GM18519 (cell line): ENCODE measurements around the gene MYOCD.

ENCODE experiments used
- ATAC-seq: cut with Tn5 transposase; IDR thresholded peaks from one replicate; pipeline ENCODE4 v1.9.1; 2021; ENCODE audit warnings: mild to moderate bottlenecking, moderate library complexity; ENCODE audit not compliant: unreplicated experiment, low FRiP score

Gene MYOCD

GRCh38 chr17:12709063-12709462 lies 43.4 kb downstream of the MYOCD start:
- no peak for ATAC-seq

GRCh38 chr17:12712415-12712814 lies 46.7 kb downstream of the MYOCD start:
- no peak for ATAC-seq

- ATAC-seq: no peak
Measured at GRCh38 chr17:12712941-12713340, 47.3 kb downstream of the MYOCD start.

GRCh38 chr17:12719948-12720347 lies 54.3 kb downstream of the MYOCD start:
- ATAC-seq: no peak

- no peak for ATAC-seq
Measured at GRCh38 chr17:12721581-12721980, 55.9 kb downstream of the MYOCD start.

GRCh38 chr17:12722282-12722681 lies 56.6 kb downstream of the MYOCD start:
- no peak for ATAC-seq

GRCh38 chr17:12726131-12726530 lies 60.4 kb downstream of the MYOCD start:
- no peak for ATAC-seq

- ATAC-seq: no peak
Measured at GRCh38 chr17:12727076-12727760, 61.5 kb downstream of the MYOCD start.

- ATAC-seq: no peak
Measured at GRCh38 chr17:12727881-12728280, 62.2 kb downstream of the MYOCD start.

- no peak for ATAC-seq
Measured at GRCh38 chr17:12729086-12729485, 63.4 kb downstream of the MYOCD start.

- no peak for ATAC-seq
Measured at GRCh38 chr17:12730421-12730820, 64.7 kb downstream of the MYOCD start.

- ATAC-seq: no peak
Measured at GRCh38 chr17:12730931-12731521, 65.3 kb downstream of the MYOCD start.

- no peak for ATAC-seq
Measured at GRCh38 chr17:12731839-12732238, 66.1 kb downstream of the MYOCD start.

GRCh38 chr17:12732366-12732765 lies 66.7 kb downstream of the MYOCD start:
- ATAC-seq: no peak

- ATAC-seq: no peak
Measured at GRCh38 chr17:12734926-12735325, 69.2 kb downstream of the MYOCD start.

- no peak for ATAC-seq
Measured at GRCh38 chr17:12735517-12735916, 69.8 kb downstream of the MYOCD start.

GRCh38 chr17:12736526-12736925 lies 70.8 kb downstream of the MYOCD start:
- no peak for ATAC-seq

- ATAC-seq: no peak
Measured at GRCh38 chr17:12737740-12738469, 72.2 kb downstream of the MYOCD start.

- no peak for ATAC-seq
Measured at GRCh38 chr17:12738624-12739023, 72.9 kb downstream of the MYOCD start.

GRCh38 chr17:12739500-12739899 lies 73.8 kb downstream of the MYOCD start:
- no peak for ATAC-seq

GRCh38 chr17:12743046-12743445 lies 77.4 kb downstream of the MYOCD start:
- no peak for ATAC-seq

- no peak for ATAC-seq
Measured at GRCh38 chr17:12744298-12744697, 78.6 kb downstream of the MYOCD start.
